HPDE6-E6E7 (cell line): ENCODE results near the gene HIC1.

ENCODE experiments used
- DNase-seq: peaks from one replicate; pipeline ENCODE4 v3.0.0; 2011; ENCODE audit warnings: missing footprints; ENCODE audit errors: extremely low spot score

The HIC1 gene

GRCh38 chr17:2047590-2047989 is 7.3 kb upstream of the HIC1 start:
- no peak for DNase-seq

GRCh38 chr17:2048805-2049204 is 6.1 kb upstream of the HIC1 start:
- no peak for DNase-seq

GRCh38 chr17:2049333-2050299 is 5.3 kb upstream of the HIC1 start:
- DNase-seq, result no peak

- no peak for DNase-seq
These were observed 4.4 kb upstream of the HIC1 start for GRCh38 chr17:2050300-2051060.

GRCh38 chr17:2051061-2051932 is 3.6 kb upstream of the HIC1 start:
- DNase-seq, result no peak

- DNase-seq, result no peak
These were observed 2.9 kb upstream of the HIC1 start for GRCh38 chr17:2051933-2052559.

GRCh38 chr17:2053380-2054261 is 1.3 kb upstream of the HIC1 start:
- DNase-seq, result no peak

GRCh38 chr17:2054262-2054511 is 716 bp upstream of the HIC1 start:
- no peak for DNase-seq

GRCh38 chr17:2055292-2056205 is 646 bp downstream of the HIC1 start:
- no peak for DNase-seq

GRCh38 chr17:2056206-2057174 is 1.6 kb downstream of the HIC1 start:
- no peak for DNase-seq

- no peak for DNase-seq
These were observed 2.4 kb downstream of the HIC1 start for GRCh38 chr17:2057175-2057759.

- no peak for DNase-seq
These were observed 3.1 kb downstream of the HIC1 start for GRCh38 chr17:2057760-2058585.

GRCh38 chr17:2058586-2059546 is 4.0 kb downstream of the HIC1 start:
- DNase-seq, result no peak

- DNase-seq, result no peak
These were observed 4.9 kb downstream of the HIC1 start for GRCh38 chr17:2059547-2060384.

GRCh38 chr17:2060385-2060658 is 5.4 kb downstream of the HIC1 start:
- DNase-seq, result no peak
